ENCODE measurements around the gene ADAMTS10. TPM values are rescaled to one million over a fixed set of nuclear protein-coding genes. Genes with fewer than 3 reads are reported as not detected.

ADAMTS10 gene
- total and polyA plus RNA-seq, 2 donors (not counting 3 experiments of a cell fraction or from before 2014, with no cell fraction given), result 15.8 to 17.4 TPM

DNA sequence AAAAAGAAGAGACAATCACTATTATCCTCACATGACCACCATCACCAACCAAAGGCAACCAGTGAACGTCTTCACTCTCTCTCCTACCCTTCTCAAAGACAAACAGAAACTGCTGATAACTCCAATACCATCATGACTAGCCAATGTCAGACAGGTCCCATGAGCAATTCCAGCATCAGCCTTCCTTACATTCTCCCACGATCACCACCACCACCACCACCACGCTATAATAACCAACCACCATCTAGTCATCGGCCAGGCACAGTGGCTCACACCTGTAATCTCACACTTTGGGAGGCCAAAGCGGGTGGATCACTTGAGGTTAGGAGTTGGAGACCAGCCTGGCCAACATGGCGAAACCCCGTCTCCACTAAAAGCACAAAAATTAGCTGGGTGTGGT lies 37.2 kb downstream of the ADAMTS10 start:
- no peak for DNase-seq (ENCODE audit: low read depth, low spot score)
- Histone ChIP-seq H3K4me3 (replicated peaks in 1 of 3; ENCODE audit: insufficient read depth in 1 of 3, low read depth in 1 of 3, low read length in 3 of 3) (no peak overlapping the region), H3K9ac (replicated peaks; ENCODE audit: extremely low read depth, insufficient read depth, low read length) (no peak overlapping the region), H3K9me1 (replicated peaks; ENCODE audit: control insufficient read depth, extremely low read depth, insufficient read depth, low read length) (no peaks in the 10 kb centered on the region), H3K36me3 (ENCODE audit: control insufficient read depth in 2 of 2, extremely low read depth in 1 of 2, insufficient read depth in 2 of 2, low read length in 2 of 2) (no peaks in the 10 kb centered on the region), H2AFZ (ENCODE audit: low read depth, low read length) (no peak overlapping the region), H3K27me3 (ENCODE audit: control insufficient read depth in 2 of 2, insufficient read depth in 2 of 2, low read length in 2 of 2) (peaks cover 0 to 2% of the 10 kb centered on the region in 2 experiments), H3K27ac (ENCODE audit: insufficient read depth, low read depth, low read length) (no peak overlapping the region), H3K79me2 (ENCODE audit: control insufficient read depth, insufficient read depth, low read length) (no peaks in the 10 kb centered on the region), H3K4me2 (ENCODE audit: insufficient read depth, low read length) (no peak overlapping the region), H3K4me1 (ENCODE audit: control insufficient read depth, extremely low read depth, insufficient read depth, low read length) (no peaks in the 10 kb centered on the region), H3K9me3 (replicated peaks; ENCODE audit: control insufficient read depth, insufficient read depth, low read length) (no peaks in the 10 kb centered on the region), H4K20me1 (replicated peaks; ENCODE audit: control insufficient read depth, extremely low read depth, insufficient read depth, low read length) (no peaks in the 10 kb centered on the region)
- FAIRE-seq, result no peak
- no peak for TF ChIP-seq POLR2A (IDR thresholded peaks at IDR 0.05; ENCODE audit: low read depth, low read length)
- TF ChIP-seq GATA2 (IDR thresholded peaks at IDR 0.05; ENCODE audit: insufficient read depth, insufficient read length, low read depth, low read length), result no peak
- TF ChIP-seq EZH2 (IDR thresholded peaks at IDR 0.05; ENCODE audit: borderline replicate concordance, low read depth, low read length, severe bottlenecking), result no peak
- no peak for TF ChIP-seq MYC (IDR thresholded peaks at IDR 0.05; ENCODE audit: low read depth, low read length)
- TF ChIP-seq POLR2AphosphoS5 (IDR thresholded peaks at IDR 0.05; ENCODE audit: insufficient read depth, low read depth, low read length), result no peak
- no peak for TF ChIP-seq JUN (IDR thresholded peaks at IDR 0.05; ENCODE audit: borderline replicate concordance, insufficient read depth, insufficient read length, low read depth)
- TF ChIP-seq, protein P1, sequence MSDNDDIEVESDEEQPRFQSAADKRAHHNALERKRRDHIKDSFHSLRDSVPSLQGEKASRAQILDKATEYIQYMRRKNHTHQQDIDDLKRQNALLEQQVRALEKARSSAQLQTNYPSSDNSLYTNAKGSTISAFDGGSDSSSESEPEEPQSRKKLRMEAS (IDR thresholded peaks at IDR 0.05; ENCODE audit: insufficient read depth, insufficient read length), result no peak
- no peak for TF ChIP-seq FOS (IDR thresholded peaks at IDR 0.05; ENCODE audit: borderline replicate concordance, insufficient read depth, low read length)
- TF ChIP-seq, protein P2, sequence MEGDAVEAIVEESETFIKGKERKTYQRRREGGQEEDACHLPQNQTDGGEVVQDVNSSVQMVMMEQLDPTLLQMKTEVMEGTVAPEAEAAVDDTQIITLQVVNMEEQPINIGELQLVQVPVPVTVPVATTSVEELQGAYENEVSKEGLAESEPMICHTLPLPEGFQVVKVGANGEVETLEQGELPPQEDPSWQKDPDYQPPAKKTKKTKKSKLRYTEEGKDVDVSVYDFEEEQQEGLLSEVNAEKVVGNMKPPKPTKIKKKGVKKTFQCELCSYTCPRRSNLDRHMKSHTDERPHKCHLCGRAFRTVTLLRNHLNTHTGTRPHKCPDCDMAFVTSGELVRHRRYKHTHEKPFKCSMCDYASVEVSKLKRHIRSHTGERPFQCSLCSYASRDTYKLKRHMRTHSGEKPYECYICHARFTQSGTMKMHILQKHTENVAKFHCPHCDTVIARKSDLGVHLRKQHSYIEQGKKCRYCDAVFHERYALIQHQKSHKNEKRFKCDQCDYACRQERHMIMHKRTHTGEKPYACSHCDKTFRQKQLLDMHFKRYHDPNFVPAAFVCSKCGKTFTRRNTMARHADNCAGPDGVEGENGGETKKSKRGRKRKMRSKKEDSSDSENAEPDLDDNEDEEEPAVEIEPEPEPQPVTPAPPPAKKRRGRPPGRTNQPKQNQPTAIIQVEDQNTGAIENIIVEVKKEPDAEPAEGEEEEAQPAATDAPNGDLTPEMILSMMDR (IDR thresholded peaks at IDR 0.05; ENCODE audit: extremely low read depth in 1 of 2, insufficient read depth in 1 of 2, low read depth in 1 of 2, low read length in 2 of 2), result no peak
- CTCF ChIA-PET, result no interaction called here
- BruUV-seq (replicated peaks), result no TSS peak
- POLR2A ChIA-PET, result no interaction called here
- dilution Hi-C loops (cut with MboI; ENCODE audit: extremely low pct_ligation_motif_present, low sequenced_read_pairs) (no loop called here), intact Hi-C loops (cut with micrococcal nuclease) (no loop called here)

Measured in endothelial cell of umbilical vein (primary cell).